ENCODE results near the gene DPP6. TPM values are rescaled to one million over a fixed set of nuclear protein-coding genes. Genes with fewer than 3 reads are reported as not detected.

The DPP6 gene
- total RNA-seq, 4 donors from 2014 or later: 0.38 TPM; not detected in 2

GRCh38 chr7:154875297-154875696 lies 823.1 kb downstream of the DPP6 start:
- TF ChIP-seq POLR2A (IDR thresholded peaks at IDR 0.05) (no peak), CTCF (IDR thresholded peaks at IDR 0.05) (no peak)

GRCh38 chr7:154876516-154876915 lies 824.3 kb downstream of the DPP6 start:
- H3K27me3 ChIP-seq: peaks cover 0 to 38% (median 0%) of the 10 kb centered on the region in 4 donors
- intact Hi-C loops (cut with DNase I): no loop called here
- no peaks in the 10 kb centered on the region for H3K36me3 ChIP-seq
- no peak for DNase-seq
- 34 to 59% methylated on average over 3 to 5 of the region's 5 CpGs for WGBS, 2 donors
- no peak overlapping the region for H3K27ac ChIP-seq
- no peak overlapping the region for H3K4me3 ChIP-seq
- TF ChIP-seq POLR2A (IDR thresholded peaks at IDR 0.05) (no peak), CTCF (IDR thresholded peaks at IDR 0.05) (no peak)
- no peaks in the 10 kb centered on the region for H3K9me3 ChIP-seq
- no peaks in the 10 kb centered on the region for H3K4me1 ChIP-seq

More at GRCh38 chr7:154875297-154875696, 823.1 kb downstream of the DPP6 start:
- intact Hi-C loops (cut with DNase I): no loop called here
- Histone ChIP-seq H3K27ac (no peak overlapping the region), H3K4me1 (no peaks in the 10 kb centered on the region), H3K27me3 (peaks cover 0 to 38% (median 0%) of the 10 kb centered on the region in 4 donors), H3K9me3 (no peaks in the 10 kb centered on the region), H3K36me3 (no peaks in the 10 kb centered on the region), H3K4me3 (no peak overlapping the region)
- no peak for DNase-seq
- 81 to 83% methylated on average over 6 to 10 of the region's 13 CpGs for WGBS, 2 donors

- Histone ChIP-seq H3K4me3 (no peak overlapping the region), H3K36me3 (no peaks in the 10 kb centered on the region), H3K9me3 (no peaks in the 10 kb centered on the region), H3K27ac (no peak overlapping the region), H3K27me3 (peaks cover 0 to 37% (median 0%) of the 10 kb centered on the region in 4 donors), H3K4me1 (no peaks in the 10 kb centered on the region)
- TF ChIP-seq CTCF (IDR thresholded peaks at IDR 0.05) (no peak), POLR2A (IDR thresholded peaks at IDR 0.05) (no peak)
- WGBS, 2 donors: 63 to 78% methylated on average over 9 of the region's 9 CpGs
- no peak for DNase-seq
- intact Hi-C loops (cut with DNase I): no loop called here
These were observed 824.8 kb downstream of the DPP6 start for GRCh38 chr7:154877031-154877430.

- TF ChIP-seq POLR2A (IDR thresholded peaks at IDR 0.05) (no peak), CTCF (IDR thresholded peaks at IDR 0.05) (no peak)
- Histone ChIP-seq H3K36me3 (no peaks in the 10 kb centered on the region), H3K27ac (no peak overlapping the region), H3K9me3 (no peaks in the 10 kb centered on the region), H3K27me3 (peaks cover 0 to 26% (median 0%) of the 10 kb centered on the region in 4 donors), H3K4me1 (no peaks in the 10 kb centered on the region), H3K4me3 (no peak overlapping the region)
- 50 to 59% methylated on average over 11 of the region's 11 CpGs for WGBS, 2 donors
- intact Hi-C loops (cut with DNase I): no loop called here
- DNase-seq: no peak
These were observed 827.4 kb downstream of the DPP6 start for GRCh38 chr7:154879629-154880028.

GRCh38 chr7:154880513-154880912 lies 828.3 kb downstream of the DPP6 start:
- H3K9me3 ChIP-seq: no peaks in the 10 kb centered on the region
- H3K27ac ChIP-seq: no peak overlapping the region
- H3K27me3 ChIP-seq: peaks cover 0 to 17% (median 0%) of the 10 kb centered on the region in 4 donors
- H3K4me1 ChIP-seq: no peaks in the 10 kb centered on the region
- no peaks in the 10 kb centered on the region for H3K36me3 ChIP-seq
- DNase-seq: no peak
- no peak overlapping the region for H3K4me3 ChIP-seq
- TF ChIP-seq CTCF (IDR thresholded peaks at IDR 0.05) (no peak), POLR2A (IDR thresholded peaks at IDR 0.05) (no peak)
- WGBS, 2 donors: 86 to 88% methylated on average over 5 to 9 of the region's 9 CpGs
- intact Hi-C loops (cut with DNase I): no loop called here
